Smooth muscle cell (in vitro differentiated cells): ENCODE data around the gene FREM2. TPM values are rescaled to one million over a fixed set of nuclear protein-coding genes. Genes with fewer than 3 reads are reported as not detected.

Source experiments
- DNase-seq: peaks from one replicate; lab custom pipeline; 2025; ENCODE audit not compliant: unreplicated experiment; lab: John Stamatoyannopoulos, UW
- H2AFZ ChIP-seq: fragments of 200-600 bp; sonication (generic); 2 replicates; pipeline ENCODE4 v1.6.0; 2016; ENCODE audit warnings: antibody characterized with exemption, low read depth, mild to moderate bottlenecking
- H3F3A ChIP-seq: fragments of 200-600 bp; sonication (generic); 2 replicates; pipeline ENCODE4 v1.6.0; 2017; ENCODE audit warnings: antibody characterized with exemption, low read depth
- H3K27ac ChIP-seq: fragments of 200-600 bp; sonication (generic); 2 replicates; pipeline ENCODE4 v1.5.1; 2016; ENCODE audit warnings: low read depth, mild to moderate bottlenecking
- H3K27me3 ChIP-seq: fragments of 200-600 bp; sonication (generic); 2 replicates; pipeline ENCODE4 v1.6.1; 2016; ENCODE audit warnings: low read depth, mild to moderate bottlenecking
- H3K36me3 ChIP-seq: fragments of 200-600 bp; sonication (generic); 2 replicates; pipeline ENCODE4 v1.5.1; 2016; ENCODE audit warnings: low read depth
- H3K4me1 ChIP-seq: fragments of 200-600 bp; sonication (generic); 2 replicates; pipeline ENCODE4 v1.5.1; 2016; ENCODE audit warnings: low read depth
- H3K4me2 ChIP-seq: fragments of 200-600 bp; sonication (generic); 2 replicates; pipeline ENCODE4 v1.6.0; 2016; ENCODE audit warnings: mild to moderate bottlenecking
- H3K4me3 ChIP-seq: fragments of 200-600 bp; sonication (generic); 2 replicates; pipeline ENCODE4 v1.5.1; 2016; ENCODE audit warnings: mild to moderate bottlenecking
- H3K79me2 ChIP-seq: fragments of 200-600 bp; sonication (generic); 2 replicates; pipeline ENCODE4 v1.6.0; 2016; ENCODE audit warnings: low read depth, mild to moderate bottlenecking
- H3K9ac ChIP-seq: fragments of 200-600 bp; sonication (generic); 2 replicates; pipeline ENCODE4 v1.6.0; 2016; ENCODE audit warnings: low read depth
- H3K9me3 ChIP-seq: fragments of 200-600 bp; sonication (generic); replicated peaks from 2 replicates; pipeline ENCODE4 v1.5.1; 2016; ENCODE audit warnings: low read depth
- H4K20me1 ChIP-seq: fragments of 200-600 bp; sonication (generic); 2 replicates; pipeline ENCODE4 v1.6.0; 2016; ENCODE audit warnings: low read depth
- CTCF ChIP-seq: fragments of 200-600 bp; sonication (generic); IDR thresholded peaks from 2 replicates; pipeline ENCODE4 v1.5.1; 2017; ENCODE audit warnings: borderline replicate concordance, mild to moderate bottlenecking, antibody characterized with exemption; ENCODE audit not compliant: insufficient read depth, poor library complexity, severe bottlenecking
- WGBS: methylation state at CpG from one replicate; pipeline ENCODE4 v1.1.7; 2016; ENCODE audit warnings: low lambda C conversion rate; 5-methylcytosine and 5-hydroxymethylcytosine counted together
- polyA plus RNA-seq: library from polyadenylated mRNA; unstranded; fragments of >200 nt; fragmentation: Nextera tagmentation; extraction: Ambion mirVana; gene quantifications from 2 replicates; pipeline ENCODE4 v1.2.1, GENCODE V29; 2016
- total RNA-seq: library from RNA; depleted of rRNA; stranded (reverse); fragments of >200 nt; gene quantifications from 2 replicates; pipeline ENCODE4 v1.2.3, GENCODE V29; 2014

Gene FREM2
- total and polyA plus RNA-seq, 2 experiments from 2014 or later: 2.7 TPM; not detected in 1

- H3K4me2 ChIP-seq: no peak overlapping the region
Measured at GRCh38 chr13:38849315-38849714, 162.4 kb downstream of the FREM2 start.

GRCh38 chr13:38850868-38851626, 164.2 kb downstream of the FREM2 start:
- Histone ChIP-seq H2AFZ (no peak overlapping the region), H3K36me3 (no peaks in the 10 kb centered on the region), H3K79me2 (no peaks in the 10 kb centered on the region), H3F3A (no peaks in the 10 kb centered on the region), H3K4me1 (no peaks in the 10 kb centered on the region), H3K27ac (no peak overlapping the region), H3K4me2 (no peak overlapping the region), H3K4me3 (no peak overlapping the region), H3K27me3 (no peaks in the 10 kb centered on the region), H3K9me3 (no peaks in the 10 kb centered on the region), H3K9ac (no peak overlapping the region), H4K20me1 (no peaks in the 10 kb centered on the region)
- DNase-seq: no peak
- WGBS: 93% methylated on average over 5 of the region's 5 CpGs
- no peak for TF ChIP-seq CTCF

More at GRCh38 chr13:38849315-38849714, 162.4 kb downstream of the FREM2 start:
- Histone ChIP-seq H2AFZ (no peak overlapping the region), H3K4me1 (no peaks in the 10 kb centered on the region), H3F3A (no peaks in the 10 kb centered on the region), H3K79me2 (no peaks in the 10 kb centered on the region), H3K9ac (no peak overlapping the region), H3K27me3 (no peaks in the 10 kb centered on the region), H4K20me1 (no peaks in the 10 kb centered on the region), H3K9me3 (no peaks in the 10 kb centered on the region), H3K4me3 (no peak overlapping the region), H3K27ac (no peak overlapping the region), H3K36me3 (no peaks in the 10 kb centered on the region)
- 76% methylated on average over 4 of the region's 4 CpGs for WGBS
- no peak for TF ChIP-seq CTCF
- DNase-seq: no peak

- no peaks in the 10 kb centered on the region for H3F3A ChIP-seq
- DNase-seq: no peak
- H3K27ac ChIP-seq: no peak overlapping the region
- no peak for TF ChIP-seq CTCF
- H3K79me2 ChIP-seq: no peaks in the 10 kb centered on the region
- WGBS: 89% methylated on average over 3 of the region's 3 CpGs
- no peaks in the 10 kb centered on the region for H4K20me1 ChIP-seq
- no peaks in the 10 kb centered on the region for H3K9me3 ChIP-seq
- H3K27me3 ChIP-seq: no peaks in the 10 kb centered on the region
- H3K4me1 ChIP-seq: no peaks in the 10 kb centered on the region
- no peaks in the 10 kb centered on the region for H3K36me3 ChIP-seq
- no peak overlapping the region for H3K4me2 ChIP-seq
- H3K9ac ChIP-seq: no peak overlapping the region
- H3K4me3 ChIP-seq: no peak overlapping the region
- no peak overlapping the region for H2AFZ ChIP-seq
Measured at GRCh38 chr13:38854226-38854625, 167.3 kb downstream of the FREM2 start.

GRCh38 chr13:38856065-38856464, 169.2 kb downstream of the FREM2 start:
- no peak for DNase-seq
- Histone ChIP-seq H3K9me3 (no peaks in the 10 kb centered on the region), H3K36me3 (no peaks in the 10 kb centered on the region), H3K79me2 (no peaks in the 10 kb centered on the region), H3K4me3 (no peak overlapping the region), H3K4me1 (no peaks in the 10 kb centered on the region), H4K20me1 (no peaks in the 10 kb centered on the region), H3K27ac (no peak overlapping the region), H3K9ac (no peak overlapping the region), H3F3A (no peaks in the 10 kb centered on the region), H3K27me3 (no peaks in the 10 kb centered on the region), H3K4me2 (no peak overlapping the region), H2AFZ (no peak overlapping the region)
- 91% methylated on average over 4 of the region's 4 CpGs for WGBS
- no peak for TF ChIP-seq CTCF
